H9 (cell line): ENCODE data around the gene BCAS3. TPM values are rescaled to one million over a fixed set of nuclear protein-coding genes. Genes with fewer than 3 reads are reported as not detected.

ENCODE experiments used
- DNase-seq: peaks from one replicate; pipeline ENCODE4 v3.0.0-alpha.2; 2017
- H2AFZ ChIP-seq: one replicate; pipeline ENCODE4 v1.6.1; 2013; ENCODE audit warnings: mild to moderate bottlenecking, low read length, control low read depth, moderate library complexity
- H2AK5ac ChIP-seq: 2 replicates; pipeline ENCODE4 v1.6.1; 2013; ENCODE audit warnings: low read length, control low read depth, mixed read lengths; ENCODE audit not compliant: insufficient read length
- H2BK120ac ChIP-seq: one replicate; pipeline ENCODE4 v1.6.1; 2013; ENCODE audit warnings: low read depth, mild to moderate bottlenecking, low read length, control low read depth, inconsistent platforms; ENCODE audit not compliant: poor library complexity, severe bottlenecking
- H2BK12ac ChIP-seq: 2 replicates; pipeline ENCODE4 v1.6.1; 2013; ENCODE audit warnings: low read length, control low read depth, mixed read lengths, low read depth; ENCODE audit not compliant: insufficient read length
- H2BK15ac ChIP-seq: 2 replicates; pipeline ENCODE4 v1.6.1; 2013; ENCODE audit warnings: low read depth, low read length, control low read depth
- H2BK20ac ChIP-seq: one replicate; pipeline ENCODE4 v1.6.1; 2013; ENCODE audit warnings: low read depth, mild to moderate bottlenecking, low read length, control low read depth, inconsistent platforms; ENCODE audit not compliant: poor library complexity, severe bottlenecking
- H2BK5ac ChIP-seq: 2 replicates; pipeline ENCODE4 v1.6.1; 2013; ENCODE audit warnings: low read length, control low read depth, mixed read lengths; ENCODE audit not compliant: insufficient read length
- H3K14ac ChIP-seq: 2 replicates; pipeline ENCODE4 v1.6.1; 2013; ENCODE audit warnings: low read length, control low read depth; ENCODE audit not compliant: insufficient read depth
- H3K18ac ChIP-seq: 2 replicates; pipeline ENCODE4 v1.6.1; 2013; ENCODE audit warnings: low read depth, mild to moderate bottlenecking, mixed read lengths, low read length, control low read depth; ENCODE audit not compliant: insufficient read length
- H3K23ac ChIP-seq: 2 replicates; pipeline ENCODE4 v1.6.1; 2013; ENCODE audit warnings: low read length, control low read depth, mixed read lengths, low read depth; ENCODE audit not compliant: insufficient read length
- H3K23me2 ChIP-seq: 2 replicates; pipeline ENCODE4 v1.6.1; 2013; ENCODE audit warnings: low read depth, mild to moderate bottlenecking, mixed read lengths, low read length, control low read depth; ENCODE audit not compliant: insufficient read length, poor library complexity, severe bottlenecking
- H3K27ac ChIP-seq: 2 replicates; pipeline ENCODE4 v1.5.1; 2013; ENCODE audit warnings: low read length, control low read depth, mixed read lengths, low read depth; ENCODE audit not compliant: insufficient read length
- H3K27me3 ChIP-seq: 2 replicates; pipeline ENCODE4 v1.6.1; 2013; ENCODE audit warnings: low read length, control low read depth, inconsistent platforms; ENCODE audit not compliant: insufficient read depth
- H3K4ac ChIP-seq: 2 replicates; pipeline ENCODE4 v1.6.1; 2013; ENCODE audit warnings: low read depth, mild to moderate bottlenecking, control low read depth, inconsistent platforms, low read length, moderate library complexity
- H3K4me1 ChIP-seq: 2 replicates; pipeline ENCODE4 v1.6.1; 2013; ENCODE audit warnings: low read length, control low read depth, inconsistent platforms; ENCODE audit not compliant: insufficient read depth
- H3K4me2 ChIP-seq: 2 replicates; pipeline ENCODE4 v1.6.1; 2013; ENCODE audit warnings: low read length, control low read depth, mixed read lengths; ENCODE audit not compliant: insufficient read length, insufficient read depth
- H3K56ac ChIP-seq: 2 replicates; pipeline ENCODE4 v1.6.1; 2013; ENCODE audit warnings: low read depth, mild to moderate bottlenecking, mixed read lengths, low read length, control low read depth; ENCODE audit not compliant: insufficient read length
- H3K79me1 ChIP-seq: 2 replicates; pipeline ENCODE4 v1.6.1; 2013; ENCODE audit warnings: low read depth, mild to moderate bottlenecking, moderate library complexity, low read length, control low read depth, inconsistent platforms; ENCODE audit not compliant: insufficient read depth, poor library complexity, severe bottlenecking
- H3K79me2 ChIP-seq: 2 replicates; pipeline ENCODE4 v1.6.1; 2013; ENCODE audit warnings: low read length, control low read depth, inconsistent platforms; ENCODE audit not compliant: insufficient read depth
- H3K9ac ChIP-seq: 2 replicates; pipeline ENCODE4 v1.6.1; 2013; ENCODE audit warnings: low read length, control low read depth, mixed read lengths; ENCODE audit not compliant: insufficient read length; ENCODE audit errors: extremely low read depth
- H3K9me3 ChIP-seq: one replicate; pipeline ENCODE4 v1.6.1; 2013; ENCODE audit warnings: low read depth, low read length, inconsistent platforms; ENCODE audit not compliant: control insufficient read depth
- H3T11ph ChIP-seq: one replicate; pipeline ENCODE4 v1.6.1; 2013; ENCODE audit warnings: mild to moderate bottlenecking, low read length, control low read depth, inconsistent platforms
- H4K20me1 ChIP-seq: one replicate; pipeline ENCODE4 v1.6.1; 2013; ENCODE audit not compliant: control insufficient read depth, insufficient read length, insufficient read depth
- H4K5ac ChIP-seq: 2 replicates; pipeline ENCODE4 v1.6.1; 2013; ENCODE audit warnings: low read depth, mild to moderate bottlenecking, mixed read lengths, low read length, control low read depth; ENCODE audit not compliant: insufficient read length
- H4K8ac ChIP-seq: replicated peaks from 2 replicates; pipeline ENCODE4 v1.6.1; 2013; ENCODE audit warnings: low read length, control low read depth, mixed read lengths, low read depth; ENCODE audit not compliant: insufficient read length
- H4K91ac ChIP-seq: 2 replicates; pipeline ENCODE4 v1.6.1; 2013; ENCODE audit warnings: low read depth, mild to moderate bottlenecking, moderate library complexity, mixed read lengths, low read length, control low read depth; ENCODE audit not compliant: insufficient read length
- H3K27ac Mint-ChIP-seq, 3 experiments: 2 replicates in 2 of 3; 3 replicates in 1 of 3; pipeline ENCODE4 v1.8.0; 2020 to 2021; ENCODE audit warnings: mixed read lengths in 3 of 3, mild to moderate bottlenecking in 1 of 3, moderate library complexity in 1 of 3
- H3K27me3 Mint-ChIP-seq: 2 replicates; pipeline ENCODE4 v1.8.0; 2021; ENCODE audit warnings: low read depth, mild to moderate bottlenecking, moderate library complexity, mixed read lengths
- H3K36me3 Mint-ChIP-seq, 3 experiments: 2 replicates in 2 of 3; 3 replicates in 1 of 3; pipeline ENCODE4 v1.8.0; 2020 to 2021; ENCODE audit warnings: low read depth in 3 of 3, mixed read lengths in 3 of 3; ENCODE audit not compliant: insufficient read depth in 1 of 3
- H3K4me1 Mint-ChIP-seq, 2 experiments: 2 replicates each; pipeline ENCODE4 v1.8.0; 2020; ENCODE audit warnings: mixed read lengths in 2 of 2
- H3K4me3 Mint-ChIP-seq, 2 experiments: 2 replicates in 1 of 2; 3 replicates in 1 of 2; pipeline ENCODE4 v1.8.0; 2020 to 2021; ENCODE audit warnings: mild to moderate bottlenecking in 2 of 2, mixed read lengths in 2 of 2, moderate library complexity in 1 of 2
- H3K9me3 Mint-ChIP-seq, 2 experiments: 2 replicates in 1 of 2; 3 replicates in 1 of 2; pipeline ENCODE4 v1.8.0; 2020; ENCODE audit warnings: mild to moderate bottlenecking in 2 of 2, mixed read lengths in 2 of 2, moderate library complexity in 1 of 2
- CTCF ChIP-seq: fragments of 200-600 bp; sonication (generic); conservative IDR thresholded peaks from 3 replicates; pipeline ENCODE4 v1.8.0; 2021; ENCODE audit warnings: antibody characterized with exemption, mild to moderate bottlenecking
- WGBS: extraction: QIAGEN DNeasy Blood & Tissue Kit; methylation state at CpG from one replicate; pipeline ENCODE4 v1.1.7; 2013; ENCODE audit warnings: missing lambda C conversion rate, low lambda C conversion rate, mixed read lengths; ENCODE audit not compliant: insufficient read length; ENCODE audit errors: extremely low coverage; 5-methylcytosine and 5-hydroxymethylcytosine counted together
- total RNA-seq: library from RNA; stranded (reverse); gene quantifications from 2 replicates; pipeline ENCODE4 v1.2.1, GENCODE V29; 2021

BCAS3 gene
- total RNA-seq, 1 experiment from 2014 or later: 22.4 TPM

GRCh38 chr17:61149106-61149825 is 471.6 kb downstream of the BCAS3 start:
- Histone ChIP-seq H2BK5ac (no peak overlapping the region), H3K18ac (no peak overlapping the region), H3K4me1 (no peaks in the 10 kb centered on the region; the same call in 1 of the 2 replicates), H2BK20ac (no peak overlapping the region), H3K27ac (no peak overlapping the region), H2AFZ (no peak overlapping the region), H4K8ac (no peak overlapping the region), H2BK15ac (no peak overlapping the region), H4K5ac (no peak overlapping the region), H3K23ac (no peak overlapping the region), H3K79me1 (no peaks in the 10 kb centered on the region), H3K56ac (no peak overlapping the region), H3K23me2 (no peaks in the 10 kb centered on the region), H3T11ph (no peak overlapping the region), H3K4ac (no peak overlapping the region), H2AK5ac (no peak overlapping the region), H3K27me3 (no peaks in the 10 kb centered on the region), H3K79me2 (no peaks in the 10 kb centered on the region), H4K91ac (no peak overlapping the region), H3K9me3 (no peaks in the 10 kb centered on the region), H2BK120ac (no peak overlapping the region), H3K9ac (no peak overlapping the region), H2BK12ac (no peak overlapping the region), H3K14ac (no peak overlapping the region), H3K4me2 (no peak overlapping the region), H4K20me1 (no peaks in the 10 kb centered on the region)
- no peaks in the 10 kb centered on the region for H3K36me3 Mint-ChIP-seq
- peaks cover 12 to 22% of the 10 kb centered on the region in 2 experiments for H3K4me1 Mint-ChIP-seq
- no peak for TF ChIP-seq CTCF
- no peaks in the 10 kb centered on the region for H3K27me3 Mint-ChIP-seq
- WGBS: no CpG with 5 or more reads among the region's 6 CpGs
- DNase-seq: no peak
- no peaks in the 10 kb centered on the region for H3K9me3 Mint-ChIP-seq
- H3K4me3 Mint-ChIP-seq: no peak overlapping the region
- no peak overlapping the region for H3K27ac Mint-ChIP-seq
